Adipose tissue (tissue), 3 donors: ENCODE data around the gene PAQR5. TPM values are rescaled to one million over a fixed set of nuclear protein-coding genes. Genes with fewer than 3 reads are reported as not detected.
"Not testable (repeated sequence)": the region's sequence is repeated elsewhere in the genome, so short reads cannot be mapped to it uniquely, and the experiment has no call there.

Experiments
- H3K27ac ChIP-seq: one replicate; pipeline ENCODE4 v1.5.1; 2013; ENCODE audit warnings: low read depth, low read length
- WGBS, 3 donors: extraction: QIAGEN DNeasy Blood & Tissue Kit; methylation state at CpG; one replicate each; pipeline ENCODE4 v1.1.7; 2013; 5-methylcytosine and 5-hydroxymethylcytosine counted together
- polyA plus RNA-seq, 3 donors: library from polyadenylated mRNA; stranded (reverse); fragments of 200-250 nt; gene quantifications; one replicate each; pipeline ENCODE4 v1.2.3, GENCODE V29; 2013
- donor health status: healthy with polysubstance abuse.
- donor health status: Bipolar disorder and iron deficiency.
- donor health status: healthy.

PAQR5 gene
- polyA plus RNA-seq, 3 donors: 0.11 to 2.5 (median 0.43) TPM

DNA sequence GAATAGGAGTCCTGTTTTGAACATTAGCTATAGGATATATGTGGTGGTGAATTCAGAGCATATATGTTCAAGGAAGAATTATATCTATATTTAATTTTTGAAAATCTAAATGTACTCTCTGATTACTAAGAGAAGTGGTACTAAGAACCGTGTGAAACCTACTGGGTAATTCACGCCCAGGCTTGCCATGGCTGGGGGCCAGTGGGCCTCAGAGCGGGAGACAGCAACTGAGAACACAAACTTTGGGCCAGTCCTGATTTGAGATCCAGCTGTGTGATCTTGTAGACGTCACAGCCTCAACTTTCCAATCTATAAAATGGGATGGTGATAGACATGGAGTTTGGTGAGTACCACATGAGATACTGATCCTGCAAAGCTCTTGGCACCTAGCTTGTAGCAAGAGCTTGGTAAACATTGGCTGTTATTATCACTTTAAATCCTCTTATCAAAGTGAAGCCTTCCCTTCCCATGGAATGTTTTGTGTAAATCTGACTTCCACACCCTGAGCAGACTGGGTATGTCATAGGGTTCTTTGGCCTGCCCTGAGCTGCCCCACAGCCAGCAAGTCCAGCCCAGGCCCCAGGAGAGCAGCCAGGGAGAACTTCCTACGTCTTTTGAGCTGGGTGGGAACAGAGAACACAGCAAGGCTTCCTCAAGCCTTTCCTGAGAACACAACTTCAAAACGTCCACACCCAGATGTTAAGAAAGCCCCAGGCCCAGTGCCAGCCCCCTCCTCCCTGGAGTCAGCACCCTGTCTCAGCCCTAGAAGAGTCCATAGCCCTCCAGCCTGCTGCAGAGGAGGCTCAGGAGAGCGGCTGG is 8.2 kb upstream of the PAQR5 start:
- no peak overlapping the region for H3K27ac ChIP-seq

DNA sequence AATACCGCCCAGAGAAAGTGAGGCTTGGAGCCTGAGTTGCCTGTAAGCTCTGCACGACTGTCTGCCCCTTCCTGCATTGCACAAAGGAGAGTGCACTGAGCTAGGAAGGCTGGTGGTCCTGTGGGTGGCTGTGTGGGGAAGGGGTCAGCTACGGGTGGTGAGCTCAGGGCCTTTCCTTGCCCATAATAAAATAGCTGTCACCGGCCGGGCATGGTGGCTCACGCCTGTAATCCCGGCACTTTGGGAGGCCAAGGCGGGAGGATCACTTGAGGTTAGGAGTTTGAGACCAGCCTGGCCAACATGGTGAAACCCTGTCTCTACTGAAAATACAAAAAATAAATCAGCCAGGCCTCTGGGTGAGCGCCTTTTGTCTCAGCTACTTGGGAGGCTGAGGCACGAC is 7.1 kb upstream of the PAQR5 start:
- not testable (repeated sequence) for H3K27ac ChIP-seq
- WGBS, 3 donors: 87 to 93% (median 92%) methylated on average over 10 of the region's 10 CpGs

More for the DNA sequence above, 8.2 kb upstream of the PAQR5 start:
- 66 to 72% (median 68%) methylated on average over 7 of the region's 7 CpGs for WGBS, 3 donors

- 87 to 92% (median 88%) methylated on average over 10 of the region's 10 CpGs for WGBS, 3 donors
- H3K27ac ChIP-seq: no peak overlapping the region
Observed at GRCh38 chr15:69292826-69293420, 5.8 kb upstream of the PAQR5 start.

DNA sequence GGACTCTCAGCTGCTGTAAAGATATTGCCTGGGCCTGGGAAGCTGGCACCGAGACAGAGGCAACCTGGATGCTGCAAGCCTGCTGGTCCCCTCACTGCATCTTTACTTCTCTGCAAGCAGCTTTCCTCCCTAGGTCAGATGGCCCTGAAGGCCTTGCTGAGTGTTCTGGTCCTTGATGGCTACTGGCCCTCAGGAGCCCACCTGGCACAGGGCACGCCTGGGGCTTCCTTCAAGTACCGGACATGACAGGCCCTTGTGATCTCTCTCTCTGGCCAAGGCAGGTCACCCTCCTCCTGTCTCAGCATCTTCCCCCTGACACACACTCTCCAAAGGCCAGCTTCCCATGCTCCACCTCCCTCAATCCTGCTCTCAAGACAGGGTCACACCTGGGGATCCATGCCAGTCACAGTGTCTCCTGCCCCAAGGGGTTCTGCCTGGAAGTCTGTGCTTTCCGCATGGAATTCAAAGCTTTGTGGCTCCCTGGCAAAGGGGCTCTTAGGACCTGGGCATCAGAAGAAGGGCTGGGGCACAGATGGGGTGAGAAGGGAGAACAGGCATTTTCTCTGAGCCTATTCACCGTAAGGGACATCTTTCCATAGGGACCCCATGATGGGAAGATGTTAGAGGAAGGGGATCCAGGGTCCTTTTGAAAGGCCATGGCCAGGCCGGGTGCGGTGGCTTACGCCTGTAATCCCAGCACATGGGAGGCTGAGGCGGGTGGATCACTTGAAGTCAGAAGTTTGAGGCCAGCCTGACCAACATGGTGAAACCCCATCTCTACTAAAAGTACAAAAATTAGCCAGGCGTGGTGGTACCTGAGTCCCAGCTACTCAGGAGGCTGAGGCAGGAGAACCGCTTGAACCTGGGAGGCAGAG is 4.7 kb upstream of the PAQR5 start:
- no peak overlapping the region for H3K27ac ChIP-seq
- WGBS, 3 donors: 95 to 96% (median 96%) methylated on average over 11 of the region's 11 CpGs

GRCh38 chr15:69296606-69297005 is 2.1 kb upstream of the PAQR5 start:
- 86 to 92% (median 90%) methylated on average over 6 of the region's 6 CpGs for WGBS, 3 donors

GRCh38 chr15:69297642-69298353 is 914 bp upstream of the PAQR5 start:
- WGBS, 3 donors: 86 to 94% (median 94%) methylated on average over 10 of the region's 10 CpGs
- no peak overlapping the region for H3K27ac ChIP-seq

More at GRCh38 chr15:69296606-69297005, 2.1 kb upstream of the PAQR5 start:
- H3K27ac ChIP-seq: no peak overlapping the region

GRCh38 chr15:69298354-69298696 is 387 bp upstream of the PAQR5 start:
- 48 to 65% (median 65%) methylated on average over 15 of the region's 15 CpGs for WGBS, 3 donors
- no peak overlapping the region for H3K27ac ChIP-seq

- H3K27ac ChIP-seq: no peak overlapping the region
Observed at GRCh38 chr15:69299451-69299886, 757 bp downstream of the PAQR5 start.

DNA sequence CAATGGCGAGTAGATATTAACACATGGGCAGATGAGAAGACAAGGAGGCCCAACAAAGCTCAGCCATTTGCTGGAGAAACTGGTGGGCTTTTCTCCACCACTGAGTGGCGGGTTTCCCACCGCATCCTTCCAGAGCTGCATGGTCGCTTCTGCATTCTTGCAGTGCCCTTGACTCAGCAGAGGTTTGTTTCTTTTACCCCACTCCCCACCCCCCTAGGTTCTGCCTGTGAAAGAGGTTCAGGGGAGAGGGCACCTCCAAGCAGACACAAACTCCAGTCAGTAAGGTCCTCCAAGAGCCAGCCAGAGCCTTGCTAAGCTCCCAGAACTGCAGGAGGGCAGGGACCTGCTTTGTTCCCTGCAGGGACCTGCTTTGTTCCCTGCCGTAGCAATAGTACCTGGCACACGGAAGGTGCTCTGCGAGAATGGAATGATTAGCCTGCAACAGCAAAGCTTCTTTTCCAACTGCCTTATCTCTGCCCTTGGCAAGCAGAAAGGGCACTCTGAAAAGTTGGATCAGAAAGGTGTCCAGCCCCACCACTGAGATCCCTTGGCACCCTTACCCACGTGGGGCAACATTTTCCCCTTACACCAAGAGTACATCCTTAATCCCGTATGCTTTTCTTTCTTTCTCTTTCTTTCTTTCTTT is 1.4 kb downstream of the PAQR5 start:
- WGBS, 3 donors: 38 to 69% (median 68%) methylated on average over 9 of the region's 9 CpGs
- H3K27ac ChIP-seq: no peak overlapping the region

More at GRCh38 chr15:69299451-69299886, 757 bp downstream of the PAQR5 start:
- 14 to 31% (median 21%) methylated on average over 16 of the region's 16 CpGs for WGBS, 3 donors

DNA sequence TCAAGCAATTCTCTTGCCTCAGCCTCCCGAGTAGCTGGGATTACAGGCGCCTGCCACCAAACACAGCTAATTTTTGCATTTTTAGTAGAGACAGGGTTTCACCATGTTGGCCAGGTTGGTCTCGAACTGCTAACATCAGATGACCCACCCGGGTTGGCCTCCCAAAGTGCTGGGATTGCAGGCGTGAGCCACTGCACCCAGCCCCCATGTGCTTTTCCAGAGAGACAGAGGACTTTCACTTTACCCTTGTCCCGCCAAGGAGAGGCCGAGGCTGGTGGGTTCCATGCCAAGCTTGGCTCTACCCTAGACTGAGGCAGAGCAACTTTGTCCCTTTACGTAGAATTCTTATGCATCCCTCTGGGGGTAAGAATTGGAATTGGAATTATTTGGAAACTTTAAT is 2.4 kb downstream of the PAQR5 start:
- WGBS, 3 donors: 82 to 88% (median 87%) methylated on average over 6 to 8 of the region's 8 CpGs
- H3K27ac ChIP-seq: not testable (repeated sequence)

DNA sequence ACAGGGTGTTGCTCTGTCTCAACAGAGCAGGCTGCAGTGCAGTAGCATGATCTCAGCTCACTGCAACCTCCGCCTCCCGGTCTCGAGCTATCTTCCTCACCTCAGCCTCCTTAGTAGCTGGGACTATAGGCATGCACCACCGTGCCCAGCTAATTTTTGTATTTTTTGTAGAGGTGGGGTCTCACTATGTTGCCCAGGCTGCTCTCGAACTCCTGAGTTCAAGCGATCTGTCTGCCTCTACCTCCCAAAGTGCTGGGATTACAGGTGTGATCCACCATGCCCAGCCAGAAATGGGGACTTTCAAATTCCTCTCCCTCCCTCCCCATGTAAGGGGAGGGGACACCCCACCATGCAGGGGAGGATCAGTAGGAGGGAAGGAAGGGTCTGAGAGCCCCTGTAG is 3.4 kb downstream of the PAQR5 start:
- H3K27ac ChIP-seq: not testable (repeated sequence)
- 90 to 91% (median 91%) methylated on average over 6 of the region's 6 CpGs for WGBS, 3 donors

- no peak overlapping the region for H3K27ac ChIP-seq
- WGBS, 3 donors: 76 to 92% (median 78%) methylated on average over 3 of the region's 3 CpGs
Observed at GRCh38 chr15:69302929-69303328, 4.2 kb downstream of the PAQR5 start.

- H3K27ac ChIP-seq: no peak overlapping the region
- WGBS, 3 donors: 81 to 93% (median 85%) methylated on average over 6 of the region's 6 CpGs
Observed at GRCh38 chr15:69303337-69304181, 4.8 kb downstream of the PAQR5 start.

- no peak overlapping the region for H3K27ac ChIP-seq
- WGBS, 3 donors: 58 to 78% (median 64%) methylated on average over 5 of the region's 5 CpGs
Observed at GRCh38 chr15:69304182-69304545, 5.5 kb downstream of the PAQR5 start.

- H3K27ac ChIP-seq: no peak overlapping the region
- WGBS, 3 donors: 48 to 72% (median 70%) methylated on average over 20 of the region's 20 CpGs
Observed at GRCh38 chr15:69305204-69305931, 6.7 kb downstream of the PAQR5 start.

DNA sequence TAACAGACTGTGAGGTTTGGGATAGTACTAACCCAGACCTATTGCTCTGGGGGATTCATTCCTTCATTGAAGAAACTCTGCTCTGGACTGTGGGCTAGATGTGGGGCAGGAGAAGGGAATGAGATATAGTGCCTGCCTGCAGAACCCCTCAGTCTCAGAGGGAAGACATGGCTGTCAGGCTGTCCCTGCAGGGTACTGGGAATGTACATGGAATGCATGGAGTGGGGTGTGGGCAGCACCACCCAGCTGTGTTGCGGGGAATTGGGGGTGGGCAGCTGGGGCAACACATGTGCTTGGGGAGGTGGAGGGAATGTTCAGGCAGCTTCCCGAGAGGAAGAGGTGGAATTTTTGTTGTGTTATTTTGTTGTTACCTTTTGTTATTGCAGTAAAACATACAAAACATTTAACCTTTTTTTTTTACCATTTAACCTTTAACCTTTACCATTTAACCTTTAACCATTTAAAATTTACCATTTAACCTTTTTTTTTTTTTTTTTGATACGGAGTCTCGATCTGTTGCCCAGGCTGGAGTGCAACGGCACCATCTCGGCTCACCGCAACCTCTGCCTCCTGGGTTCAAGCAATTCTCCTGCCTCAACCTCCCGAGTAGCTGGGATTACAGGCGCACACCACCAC is 7.3 kb downstream of the PAQR5 start:
- no peak overlapping the region for H3K27ac ChIP-seq
- 89 to 94% (median 90%) methylated on average over 9 of the region's 9 CpGs for WGBS, 3 donors
